ENCODE data around the gene ZNF70.

Gene ZNF70

GRCh38 chr22:23716811-23717801, 33.8 kb downstream of the ZNF70 start:
- DNase-seq (ENCODE audit: low read depth): peak; percentile 78

GRCh38 chr22:23715806-23716375, 35.0 kb downstream of the ZNF70 start:
- no peak for DNase-seq (ENCODE audit: low read depth)

- no peak for DNase-seq (ENCODE audit: low read depth)
These were observed 36.0 kb downstream of the ZNF70 start for GRCh38 chr22:23714596-23715578.

- no peak for DNase-seq (ENCODE audit: low read depth)
These were observed 37.0 kb downstream of the ZNF70 start for GRCh38 chr22:23713696-23714595.

GRCh38 chr22:23712256-23712655, 38.7 kb downstream of the ZNF70 start:
- no peak for DNase-seq (ENCODE audit: low read depth)

GRCh38 chr22:23709107-23709506, 41.8 kb downstream of the ZNF70 start:
- peak; percentile 24 for DNase-seq (ENCODE audit: low read depth)

GRCh38 chr22:23708270-23708669, 42.6 kb downstream of the ZNF70 start:
- DNase-seq (ENCODE audit: low read depth): no peak

- no peak for DNase-seq (ENCODE audit: low read depth)
These were observed 45.6 kb downstream of the ZNF70 start for GRCh38 chr22:23705358-23705757.

- DNase-seq (ENCODE audit: low read depth): no peak
These were observed 46.1 kb downstream of the ZNF70 start for GRCh38 chr22:23704829-23705228.

- no peak for DNase-seq (ENCODE audit: low read depth)
These were observed 46.9 kb downstream of the ZNF70 start for GRCh38 chr22:23704062-23704461.

- DNase-seq (ENCODE audit: low read depth): no peak
These were observed 50.2 kb downstream of the ZNF70 start for GRCh38 chr22:23700706-23701105.

GRCh38 chr22:23698673-23699235, 52.2 kb downstream of the ZNF70 start:
- DNase-seq (ENCODE audit: low read depth): no peak

- no peak for DNase-seq (ENCODE audit: low read depth)
These were observed 52.8 kb downstream of the ZNF70 start for GRCh38 chr22:23698094-23698493.

- DNase-seq (ENCODE audit: low read depth): no peak
These were observed 53.6 kb downstream of the ZNF70 start for GRCh38 chr22:23697031-23697970.

- no peak for DNase-seq (ENCODE audit: low read depth)
These were observed 54.5 kb downstream of the ZNF70 start for GRCh38 chr22:23696326-23696851.

GRCh38 chr22:23695571-23696325, 55.2 kb downstream of the ZNF70 start:
- DNase-seq (ENCODE audit: low read depth): no peak

GRCh38 chr22:23695141-23695540, 55.8 kb downstream of the ZNF70 start:
- DNase-seq (ENCODE audit: low read depth): no peak

GRCh38 chr22:23693979-23694680, 56.8 kb downstream of the ZNF70 start:
- no peak for DNase-seq (ENCODE audit: low read depth)
